Right atrium auricular region (tissue), 2 donors: ENCODE data around the gene PPP6R2. TPM values are rescaled to one million over a fixed set of nuclear protein-coding genes. Genes with fewer than 3 reads are reported as not detected.

ENCODE experiments used
- DNase-seq: peaks from one replicate; pipeline ENCODE4 v3.0.0-alpha.2; 2019; ENCODE audit warnings: low spot score
- H3K27ac ChIP-seq, 2 donors: fragments of 200-600 bp; sonication (generic); 1 replicate in 1 of 2; 2 replicates in 1 of 2; pipeline ENCODE4 v1.5.1; 2016 to 2019
- H3K27me3 ChIP-seq, 2 donors: fragments of 200-600 bp; sonication (generic); one replicate each; pipeline versions ENCODE4 v1.5.1 to v1.6.0; 2017 to 2019
- H3K36me3 ChIP-seq: fragments of 200-600 bp; sonication (generic); one replicate; pipeline ENCODE4 v1.5.1; 2016
- H3K4me1 ChIP-seq, 2 donors: fragments of 200-600 bp; sonication (generic); one replicate each; pipeline versions ENCODE4 v1.5.1 to v1.6.0; 2017 to 2019
- H3K4me3 ChIP-seq, 2 donors: fragments of 200-600 bp; sonication (generic); 1 replicate in 1 of 2; 2 replicates in 1 of 2; pipeline ENCODE4 v1.5.1; 2017 to 2019; ENCODE audit warnings: mild to moderate bottlenecking in 1 of 2, moderate library complexity in 1 of 2
- H3K9me3 ChIP-seq, 2 donors: fragments of 200-600 bp; sonication (generic); one replicate each; pipeline ENCODE4 v1.5.1; 2019
- CTCF ChIP-seq, 2 donors: fragments of 200-600 bp; sonication (generic); IDR thresholded peaks; one replicate each; pipeline ENCODE4 v1.5.1; 2019; ENCODE audit warnings: antibody characterized with exemption in 2 of 2
- total RNA-seq, 2 donors: library from RNA; depleted of rRNA; stranded (reverse); fragments of >200 nt; gene quantifications; one replicate each; pipeline ENCODE4 v1.1.0, GENCODE V29; 2016

PPP6R2 gene
- total RNA-seq, 2 donors from 2014 or later: 45.2 to 54.8 TPM

GRCh38 chr22:50304528-50305392 lies 38.4 kb upstream of the PPP6R2 start:
- no peak for DNase-seq
- Histone ChIP-seq H3K4me1 (peaks cover 0 to 92% of the 10 kb centered on the region in 2 donors), H3K27ac (peak overlapping the region; percentile 91 to 93), H3K27me3 (no peaks in the 10 kb centered on the region), H3K4me3 (peak overlapping the region in 1 of 2 donors; percentile 87), H3K9me3 (no peaks in the 10 kb centered on the region), H3K36me3 (no peaks in the 10 kb centered on the region)
- TF ChIP-seq CTCF (IDR thresholded peaks at IDR 0.05): no peak

GRCh38 chr22:50305393-50305922 lies 37.7 kb upstream of the PPP6R2 start:
- Histone ChIP-seq H3K27me3 (no peaks in the 10 kb centered on the region), H3K4me1 (peaks cover 0 to 85% of the 10 kb centered on the region in 2 donors), H3K27ac (peak overlapping the region; percentile 91 to 93), H3K4me3 (peak overlapping the region; percentile 87 to 91), H3K36me3 (no peaks in the 10 kb centered on the region), H3K9me3 (no peaks in the 10 kb centered on the region)
- TF ChIP-seq CTCF (IDR thresholded peaks at IDR 0.05): no peak
- DNase-seq: no peak

- no peaks in the 10 kb centered on the region for H3K27me3 ChIP-seq
- peak; percentile 88 for DNase-seq
- H3K9me3 ChIP-seq: no peaks in the 10 kb centered on the region
- peak overlapping the region; percentile 91 to 93 for H3K27ac ChIP-seq
- H3K4me1 ChIP-seq: peaks cover 0 to 79% of the 10 kb centered on the region in 2 donors
- H3K4me3 ChIP-seq: peak overlapping the region; percentile 87 to 91
- no peaks in the 10 kb centered on the region for H3K36me3 ChIP-seq
- no peak for TF ChIP-seq CTCF (IDR thresholded peaks at IDR 0.05)
Measured at GRCh38 chr22:50305923-50306566, 37.1 kb upstream of the PPP6R2 start.

GRCh38 chr22:50306753-50307749 lies 36.1 kb upstream of the PPP6R2 start, which contains the start of gene PLXNB2:
TSS of gene PLXNB2 (minus strand) at chr22:50307646. CDS start at chr22:50290584, 17,062 bp downstream.
- peaks cover 0 to 69% of the 10 kb centered on the region in 2 donors for H3K4me1 ChIP-seq
- no peak for DNase-seq
- peak within 1 kb of the TSS; percentile 91 to 93 for H3K27ac ChIP-seq

More at GRCh38 chr22:50306753-50307749, 36.1 kb upstream of the PPP6R2 start, which contains the start of gene PLXNB2:
- H3K4me3 ChIP-seq: peak within 1 kb of the TSS; percentile 87 to 91
- no peaks in the 10 kb centered on the region for H3K27me3 ChIP-seq
- H3K36me3 ChIP-seq: no peaks in the 10 kb centered on the region
- TF ChIP-seq CTCF (IDR thresholded peaks at IDR 0.05): no peak
- no peaks in the 10 kb centered on the region for H3K9me3 ChIP-seq
